Kidney epithelial cell (primary cell): ENCODE results near the gene VDR. TPM values are rescaled to one million over a fixed set of nuclear protein-coding genes. Genes with fewer than 3 reads are reported as not detected.

Experiments
- DNase-seq: peaks from one replicate; pipeline ENCODE4 v3.0.0-alpha.2; 2010; ENCODE audit warnings: low read depth
- H3K27me3 ChIP-seq: 2 replicates; pipeline ENCODE4 v1.6.0; 2011; ENCODE audit warnings: low read length; ENCODE audit not compliant: control insufficient read depth, insufficient read depth
- H3K36me3 ChIP-seq: 2 replicates; pipeline ENCODE4 v1.5.1; 2011; ENCODE audit warnings: low read length; ENCODE audit not compliant: control insufficient read depth, insufficient read depth
- H3K4me3 ChIP-seq: 2 replicates; pipeline ENCODE4 v1.5.1; 2011; ENCODE audit warnings: low read depth, mild to moderate bottlenecking, control low read depth, low read length
- CTCF ChIP-seq: IDR thresholded peaks from 2 replicates; pipeline ENCODE4 v1.5.1; 2011; ENCODE audit warnings: mild to moderate bottlenecking, moderate library complexity, low read length, control low read depth, inconsistent platforms; ENCODE audit not compliant: insufficient read depth, poor library complexity, severe bottlenecking
- total RNA-seq: library from RNA; depleted of rRNA; stranded (reverse); fragments of >200 nt; gene quantifications from 2 replicates; pipeline ENCODE4 v1.2.3, GENCODE V29; 2015

VDR gene
- total RNA-seq, 1 donor from 2014 or later, result 21.9 TPM

GRCh38 chr12:47863985-47864384 is 40.8 kb downstream of the VDR start:
- Histone ChIP-seq H3K36me3 (peaks cover 1% of the 10 kb centered on the region), H3K27me3 (no peaks in the 10 kb centered on the region), H3K4me3 (no peak overlapping the region)
- TF ChIP-seq CTCF, result no peak
- no peak for DNase-seq

- H3K4me3 ChIP-seq, result no peak overlapping the region
- DNase-seq, result no peak
- peaks cover 1% of the 10 kb centered on the region for H3K36me3 ChIP-seq
- no peak for TF ChIP-seq CTCF
- H3K27me3 ChIP-seq, result no peaks in the 10 kb centered on the region
These were observed 41.3 kb downstream of the VDR start for GRCh38 chr12:47863467-47863866.

GRCh38 chr12:47862881-47863280 is 41.9 kb downstream of the VDR start:
- Histone ChIP-seq H3K4me3 (no peak overlapping the region), H3K36me3 (peaks cover 1% of the 10 kb centered on the region), H3K27me3 (no peaks in the 10 kb centered on the region)
- no peak for TF ChIP-seq CTCF
- DNase-seq, result no peak

DNA sequence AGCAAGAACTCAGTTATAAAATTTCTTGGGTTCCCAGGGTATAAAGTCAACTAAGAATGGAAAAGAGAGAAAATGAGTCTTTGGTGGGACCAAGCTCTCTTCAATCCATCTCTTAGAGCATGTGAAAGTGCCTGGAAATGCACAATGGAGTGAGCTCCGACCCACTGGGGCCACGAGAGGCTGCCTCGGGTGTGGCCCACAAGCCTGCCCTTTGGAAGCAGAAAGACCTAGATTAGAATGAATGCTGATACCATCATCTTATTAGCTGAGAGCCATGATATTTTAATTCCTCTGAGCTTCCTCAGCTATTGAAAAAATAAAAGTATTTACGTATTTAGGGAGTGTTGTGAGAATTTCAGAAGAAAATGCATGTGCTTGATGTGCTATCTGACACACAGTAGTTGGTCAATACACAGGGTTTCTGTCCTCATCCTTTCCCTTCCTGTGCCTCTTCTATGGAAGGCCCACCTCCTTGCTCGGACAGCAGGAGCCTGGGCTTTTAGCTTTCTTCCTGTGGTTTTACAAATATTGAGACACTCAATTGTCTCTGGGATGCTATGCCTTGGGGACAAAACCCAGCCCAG is 42.5 kb downstream of the VDR start:
- Histone ChIP-seq H3K27me3 (no peaks in the 10 kb centered on the region), H3K4me3 (no peak overlapping the region), H3K36me3 (peaks cover 1% of the 10 kb centered on the region)
- TF ChIP-seq CTCF, result no peak
- DNase-seq, result no peak

GRCh38 chr12:47860873-47861272 is 43.9 kb downstream of the VDR start:
- no peak for TF ChIP-seq CTCF
- Histone ChIP-seq H3K4me3 (no peak overlapping the region), H3K27me3 (no peaks in the 10 kb centered on the region), H3K36me3 (peaks cover 1% of the 10 kb centered on the region)
- DNase-seq, result no peak

- DNase-seq, result no peak
- H3K36me3 ChIP-seq, result peaks cover 1% of the 10 kb centered on the region
- no peaks in the 10 kb centered on the region for H3K27me3 ChIP-seq
- TF ChIP-seq CTCF, result no peak
- H3K4me3 ChIP-seq, result no peak overlapping the region
These were observed 44.4 kb downstream of the VDR start for GRCh38 chr12:47860279-47860841.
